ENCODE results near the gene MEIS2.

The MEIS2 gene

DNA sequence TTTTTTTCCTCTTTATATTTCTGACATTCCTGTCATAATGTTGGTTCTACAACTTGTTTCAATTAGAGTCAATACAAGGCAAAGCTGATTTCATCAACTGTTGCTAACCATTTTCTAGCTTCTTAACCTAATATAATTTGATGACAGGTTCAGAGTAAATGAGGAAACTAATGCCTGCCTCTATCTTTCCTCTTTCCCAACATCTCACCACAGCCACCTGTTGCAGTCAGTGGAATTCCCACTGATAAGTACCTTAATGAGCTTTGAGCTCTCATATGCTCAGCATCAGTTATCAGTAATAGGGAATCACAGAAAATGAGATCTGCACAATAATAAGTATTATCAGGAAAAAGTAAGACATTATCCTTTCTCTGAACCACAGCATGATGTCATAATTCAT is 241.9 kb downstream of the MEIS2 start:
- Histone ChIP-seq H3K27me3 (ENCODE audit: insufficient read depth, poor library complexity, severe bottlenecking) (no peaks in the 10 kb centered on the region), H3K27ac (replicated peaks) (no peak overlapping the region), H3K4me3 (replicated peaks; ENCODE audit: insufficient read depth, low read length) (no peak overlapping the region)
- TF ChIP-seq, protein P1, sequence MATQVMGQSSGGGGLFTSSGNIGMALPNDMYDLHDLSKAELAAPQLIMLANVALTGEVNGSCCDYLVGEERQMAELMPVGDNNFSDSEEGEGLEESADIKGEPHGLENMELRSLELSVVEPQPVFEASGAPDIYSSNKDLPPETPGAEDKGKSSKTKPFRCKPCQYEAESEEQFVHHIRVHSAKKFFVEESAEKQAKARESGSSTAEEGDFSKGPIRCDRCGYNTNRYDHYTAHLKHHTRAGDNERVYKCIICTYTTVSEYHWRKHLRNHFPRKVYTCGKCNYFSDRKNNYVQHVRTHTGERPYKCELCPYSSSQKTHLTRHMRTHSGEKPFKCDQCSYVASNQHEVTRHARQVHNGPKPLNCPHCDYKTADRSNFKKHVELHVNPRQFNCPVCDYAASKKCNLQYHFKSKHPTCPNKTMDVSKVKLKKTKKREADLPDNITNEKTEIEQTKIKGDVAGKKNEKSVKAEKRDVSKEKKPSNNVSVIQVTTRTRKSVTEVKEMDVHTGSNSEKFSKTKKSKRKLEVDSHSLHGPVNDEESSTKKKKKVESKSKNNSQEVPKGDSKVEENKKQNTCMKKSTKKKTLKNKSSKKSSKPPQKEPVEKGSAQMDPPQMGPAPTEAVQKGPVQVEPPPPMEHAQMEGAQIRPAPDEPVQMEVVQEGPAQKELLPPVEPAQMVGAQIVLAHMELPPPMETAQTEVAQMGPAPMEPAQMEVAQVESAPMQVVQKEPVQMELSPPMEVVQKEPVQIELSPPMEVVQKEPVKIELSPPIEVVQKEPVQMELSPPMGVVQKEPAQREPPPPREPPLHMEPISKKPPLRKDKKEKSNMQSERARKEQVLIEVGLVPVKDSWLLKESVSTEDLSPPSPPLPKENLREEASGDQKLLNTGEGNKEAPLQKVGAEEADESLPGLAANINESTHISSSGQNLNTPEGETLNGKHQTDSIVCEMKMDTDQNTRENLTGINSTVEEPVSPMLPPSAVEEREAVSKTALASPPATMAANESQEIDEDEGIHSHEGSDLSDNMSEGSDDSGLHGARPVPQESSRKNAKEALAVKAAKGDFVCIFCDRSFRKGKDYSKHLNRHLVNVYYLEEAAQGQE (IDR thresholded peaks at IDR 0.05; ENCODE audit: insufficient replicate concordance, low read depth): no peak
- TF ChIP-seq POLR2AphosphoS5 (IDR thresholded peaks at IDR 0.05; ENCODE audit: low read depth) (no peak), GABPA (IDR thresholded peaks at IDR 0.05; ENCODE audit: low read depth) (no peak), SPI1 (IDR thresholded peaks at IDR 0.05; ENCODE audit: borderline replicate concordance, low read depth) (no peak)
- TF ChIP-seq, protein P2, sequence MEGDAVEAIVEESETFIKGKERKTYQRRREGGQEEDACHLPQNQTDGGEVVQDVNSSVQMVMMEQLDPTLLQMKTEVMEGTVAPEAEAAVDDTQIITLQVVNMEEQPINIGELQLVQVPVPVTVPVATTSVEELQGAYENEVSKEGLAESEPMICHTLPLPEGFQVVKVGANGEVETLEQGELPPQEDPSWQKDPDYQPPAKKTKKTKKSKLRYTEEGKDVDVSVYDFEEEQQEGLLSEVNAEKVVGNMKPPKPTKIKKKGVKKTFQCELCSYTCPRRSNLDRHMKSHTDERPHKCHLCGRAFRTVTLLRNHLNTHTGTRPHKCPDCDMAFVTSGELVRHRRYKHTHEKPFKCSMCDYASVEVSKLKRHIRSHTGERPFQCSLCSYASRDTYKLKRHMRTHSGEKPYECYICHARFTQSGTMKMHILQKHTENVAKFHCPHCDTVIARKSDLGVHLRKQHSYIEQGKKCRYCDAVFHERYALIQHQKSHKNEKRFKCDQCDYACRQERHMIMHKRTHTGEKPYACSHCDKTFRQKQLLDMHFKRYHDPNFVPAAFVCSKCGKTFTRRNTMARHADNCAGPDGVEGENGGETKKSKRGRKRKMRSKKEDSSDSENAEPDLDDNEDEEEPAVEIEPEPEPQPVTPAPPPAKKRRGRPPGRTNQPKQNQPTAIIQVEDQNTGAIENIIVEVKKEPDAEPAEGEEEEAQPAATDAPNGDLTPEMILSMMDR (IDR thresholded peaks at IDR 0.05; ENCODE audit: insufficient read depth, low read length): no peak
- no peak for DNase-seq (ENCODE audit: low read depth in 1 of 2, low spot score in 1 of 2)

DNA sequence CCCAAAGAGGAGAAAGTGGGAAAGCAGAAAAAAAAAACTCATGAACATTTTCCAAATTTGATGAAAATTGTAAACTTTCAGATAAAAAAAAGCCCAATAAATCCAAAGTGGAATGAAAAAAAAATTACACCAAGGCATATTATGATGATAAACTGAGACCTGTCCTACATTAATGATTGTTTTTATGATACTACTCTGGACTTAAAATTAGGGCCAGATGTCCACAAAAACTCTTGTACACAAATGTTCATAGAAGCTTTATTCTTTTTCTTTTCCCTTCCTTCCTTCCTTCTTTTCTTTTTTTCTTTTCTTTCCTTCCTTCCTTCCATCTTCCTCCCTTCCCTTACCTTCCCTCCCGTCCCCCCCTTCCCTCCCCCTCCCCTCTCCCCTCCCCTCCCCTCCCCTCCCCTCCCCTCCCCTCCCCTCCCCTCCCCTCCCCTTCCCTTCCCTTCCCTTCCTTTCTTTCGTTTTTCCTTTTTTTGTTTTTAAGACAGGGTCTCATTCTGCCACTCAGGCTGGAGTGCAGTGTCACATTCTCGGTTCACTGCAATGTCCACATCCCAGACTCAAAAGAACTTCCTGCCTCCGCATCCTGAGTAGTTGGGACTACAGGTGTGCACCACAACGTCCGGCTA is 243.9 kb downstream of the MEIS2 start:
- no peak for DNase-seq (ENCODE audit: low read depth in 1 of 2, low spot score in 1 of 2)
- H3K27me3 ChIP-seq (ENCODE audit: insufficient read depth, poor library complexity, severe bottlenecking): no peaks in the 10 kb centered on the region
- H3K27ac ChIP-seq (replicated peaks): no peak overlapping the region
- no peak for TF ChIP-seq SPI1 (IDR thresholded peaks at IDR 0.05; ENCODE audit: borderline replicate concordance, low read depth)
- TF ChIP-seq, protein P2 (IDR thresholded peaks at IDR 0.05; ENCODE audit: insufficient read depth, low read length): no peak
- no peak for TF ChIP-seq POLR2AphosphoS5 (IDR thresholded peaks at IDR 0.05; ENCODE audit: low read depth)
- TF ChIP-seq, protein P1 (IDR thresholded peaks at IDR 0.05; ENCODE audit: insufficient replicate concordance, low read depth): no peak
- no peak for TF ChIP-seq GABPA (IDR thresholded peaks at IDR 0.05; ENCODE audit: low read depth)
- H3K4me3 ChIP-seq (replicated peaks; ENCODE audit: insufficient read depth, low read length): no peak overlapping the region

DNA sequence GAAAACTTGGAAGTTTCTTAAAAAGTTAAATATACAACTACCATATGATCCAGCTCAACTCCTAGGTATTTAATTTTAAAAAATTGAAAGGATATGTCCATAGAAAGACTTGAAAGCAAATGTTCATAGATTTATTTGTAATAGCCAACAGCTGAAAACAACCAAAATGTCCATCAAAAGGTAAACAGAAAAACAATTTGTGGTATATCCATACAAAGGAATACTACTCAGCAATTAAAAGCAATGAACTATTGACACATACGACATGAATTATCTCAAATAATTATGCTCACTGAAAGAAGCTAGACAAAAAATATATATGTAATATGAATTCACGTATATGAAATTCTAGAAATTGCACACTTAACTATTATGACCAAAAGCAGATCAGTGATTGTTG is 249.5 kb downstream of the MEIS2 start:
- Histone ChIP-seq H3K27ac (replicated peaks) (no peak overlapping the region), H3K27me3 (ENCODE audit: insufficient read depth, poor library complexity, severe bottlenecking) (no peaks in the 10 kb centered on the region), H3K4me3 (replicated peaks; ENCODE audit: insufficient read depth, low read length) (no peak overlapping the region)
- TF ChIP-seq SPI1 (IDR thresholded peaks at IDR 0.05; ENCODE audit: borderline replicate concordance, low read depth) (no peak), GABPA (IDR thresholded peaks at IDR 0.05; ENCODE audit: low read depth) (no peak), POLR2AphosphoS5 (IDR thresholded peaks at IDR 0.05; ENCODE audit: low read depth) (no peak)
- TF ChIP-seq, protein P2 (IDR thresholded peaks at IDR 0.05; ENCODE audit: insufficient read depth, low read length): no peak
- TF ChIP-seq, protein P1 (IDR thresholded peaks at IDR 0.05; ENCODE audit: insufficient replicate concordance, low read depth): no peak
- no peak for DNase-seq (ENCODE audit: low read depth in 1 of 2, low spot score in 1 of 2)
